Fibroblast of the conjunctiva (primary cell): ENCODE data around the gene MAP3K6.

Source experiments
- DNase-seq: peaks from one replicate; pipeline ENCODE4 v3.0.0-alpha.2; 2010; ENCODE audit warnings: low read depth

The MAP3K6 gene

DNA sequence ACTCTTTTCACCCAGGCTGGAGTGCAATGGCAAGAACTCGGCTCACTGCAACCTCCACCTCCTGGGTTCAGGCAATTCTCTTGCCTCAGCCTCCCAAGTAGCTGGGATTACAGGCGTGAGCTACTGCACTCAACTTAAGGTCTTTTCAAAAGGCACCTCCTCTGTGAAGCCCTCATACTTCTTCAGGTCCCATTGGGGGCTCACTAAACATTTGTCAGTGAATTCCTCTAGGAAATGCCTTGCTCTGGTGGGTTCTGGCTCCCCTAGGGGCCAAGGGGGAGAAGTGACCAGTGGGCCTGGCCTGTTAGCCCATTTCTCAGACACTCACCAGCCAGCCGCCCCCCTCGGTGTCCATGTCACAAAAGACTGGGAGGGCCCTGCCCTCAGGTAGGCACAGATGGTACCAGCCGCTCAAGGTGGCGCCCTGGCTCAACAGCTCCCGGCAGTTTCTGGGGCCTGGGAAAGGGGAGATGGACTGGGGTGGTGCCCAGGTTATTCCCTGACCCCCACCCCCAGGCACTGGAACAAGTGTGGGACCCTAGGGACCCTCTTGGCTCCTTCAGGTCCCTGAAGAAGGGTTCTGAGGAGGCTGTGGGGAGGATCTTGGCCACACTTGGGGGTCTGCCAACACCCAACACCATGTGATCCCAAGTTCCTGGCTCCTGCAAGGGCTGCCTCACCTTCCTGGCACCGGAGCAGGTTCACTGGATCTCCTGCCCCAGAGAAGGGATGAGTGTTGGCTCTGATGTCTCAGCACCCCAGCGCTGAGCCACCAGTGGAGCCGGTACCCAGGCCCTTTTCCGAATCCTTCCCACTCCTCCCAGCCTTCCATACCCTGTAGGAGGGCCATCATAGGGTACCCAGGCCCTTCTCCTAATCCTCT lies 6.3 kb upstream of the MAP3K6 start:
- no peak for DNase-seq

DNA sequence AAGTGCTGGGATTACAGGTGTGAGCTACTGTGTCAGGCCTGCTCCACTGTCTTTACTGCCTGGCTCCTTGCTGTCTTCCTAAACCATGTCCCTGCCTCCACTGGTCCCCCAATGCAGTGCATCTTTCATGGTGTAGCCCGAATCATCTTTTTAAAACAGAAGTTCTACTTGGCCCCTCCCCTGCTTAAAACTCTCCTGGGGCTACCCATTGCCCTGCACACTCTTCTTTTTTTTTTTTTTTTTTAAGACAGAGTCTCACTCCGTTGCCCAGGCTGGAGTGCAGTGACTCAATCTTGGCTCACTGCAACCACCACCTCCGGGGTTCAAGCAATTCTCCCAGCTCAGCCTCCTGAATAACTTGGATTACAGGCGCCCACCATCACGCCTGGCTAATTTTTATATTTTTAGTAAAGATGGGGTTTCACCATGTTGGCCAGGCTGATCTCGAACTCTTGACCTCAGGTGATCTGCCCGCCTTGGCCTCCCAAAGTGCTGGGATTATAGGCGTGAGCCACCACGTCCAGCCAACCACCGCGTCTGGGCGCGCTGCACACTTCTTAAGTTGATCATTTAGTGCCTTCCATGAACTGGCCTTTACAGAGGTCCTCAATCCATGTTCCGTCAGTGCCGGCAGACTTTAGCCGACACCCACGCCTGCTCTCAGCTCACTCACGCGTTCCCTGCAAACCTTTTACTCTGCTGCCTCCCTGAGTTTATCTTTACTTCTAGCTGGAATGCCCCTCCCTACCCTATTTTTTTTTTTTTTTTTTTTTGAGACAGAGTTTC lies 5.5 kb upstream of the MAP3K6 start:
- DNase-seq = no peak

DNA sequence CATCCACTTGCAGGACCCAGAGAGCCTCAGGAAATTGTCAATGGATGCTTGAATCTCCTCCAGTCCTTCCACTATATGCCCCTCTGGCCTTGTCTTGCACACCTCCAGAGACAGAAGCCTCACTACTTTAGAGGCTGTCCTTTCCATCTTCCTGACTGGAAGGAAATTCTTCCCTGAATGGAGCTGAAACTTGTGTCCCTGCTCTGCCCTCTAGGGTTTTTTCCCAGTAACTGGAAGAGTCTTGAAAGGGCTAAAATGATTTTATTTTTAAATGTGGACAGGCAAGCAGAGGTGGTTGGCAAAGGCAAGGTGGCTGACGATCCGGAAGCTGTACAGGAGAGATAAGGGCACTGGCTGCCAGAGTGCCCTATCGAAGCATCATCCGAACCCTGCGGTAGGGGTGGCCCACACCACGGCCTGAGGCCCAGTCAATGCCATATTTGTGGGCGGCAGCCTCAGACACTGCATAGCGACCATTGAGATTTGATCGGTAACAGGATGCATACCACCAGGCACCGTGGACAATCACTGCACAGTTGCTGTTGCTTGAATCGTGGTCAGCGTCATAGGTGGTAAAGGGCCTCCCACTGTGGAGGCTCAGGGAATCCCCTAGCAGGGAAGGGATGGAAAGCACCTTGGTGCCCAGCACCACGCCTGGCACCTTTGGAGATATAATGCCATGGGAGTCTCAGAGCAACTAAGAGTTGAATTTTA lies 2.3 kb upstream of the MAP3K6 start:
- no peak for DNase-seq

DNA sequence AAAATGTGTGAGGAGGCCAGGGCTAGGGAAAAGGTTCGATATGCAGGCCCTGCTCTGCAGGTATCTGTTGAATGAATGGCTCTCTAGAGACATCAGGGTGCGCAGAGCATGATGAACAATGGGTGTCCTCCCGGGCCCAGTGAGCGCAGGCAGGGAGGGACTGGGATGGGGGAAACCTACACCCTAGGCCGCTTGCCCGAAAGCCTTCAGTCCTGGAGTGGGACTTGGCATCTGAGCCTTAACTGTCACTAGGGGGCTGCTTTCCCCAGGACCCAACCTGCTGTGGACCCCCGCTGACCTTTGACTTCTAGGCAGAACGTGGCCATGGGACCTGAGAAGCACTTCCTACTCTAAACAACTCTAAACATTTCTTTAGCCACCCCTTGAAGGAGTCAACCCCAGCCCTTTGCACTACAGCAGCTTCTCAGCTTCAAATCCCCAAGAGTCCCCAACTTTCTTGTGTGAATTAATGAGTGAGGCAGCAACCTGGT lies 444 bp upstream of the MAP3K6 start:
- DNase-seq = no peak

DNA sequence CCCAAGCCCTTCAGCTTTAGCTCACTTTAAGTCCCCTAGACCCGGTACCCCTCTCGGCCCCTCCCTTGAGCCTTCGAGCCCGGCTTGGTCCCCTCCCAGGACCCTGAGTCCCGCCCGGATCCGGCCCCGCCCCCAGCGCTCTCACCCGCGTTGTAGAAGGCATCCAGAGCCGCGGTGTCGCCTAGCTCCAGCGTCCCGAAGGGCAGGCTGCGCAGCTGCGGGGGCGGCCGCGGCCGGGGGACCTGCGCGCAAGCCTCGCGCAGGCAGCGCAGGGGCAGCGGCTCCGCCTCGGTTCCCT lies 699 bp downstream of the MAP3K6 start:
- peak; percentile 47 for DNase-seq

DNA sequence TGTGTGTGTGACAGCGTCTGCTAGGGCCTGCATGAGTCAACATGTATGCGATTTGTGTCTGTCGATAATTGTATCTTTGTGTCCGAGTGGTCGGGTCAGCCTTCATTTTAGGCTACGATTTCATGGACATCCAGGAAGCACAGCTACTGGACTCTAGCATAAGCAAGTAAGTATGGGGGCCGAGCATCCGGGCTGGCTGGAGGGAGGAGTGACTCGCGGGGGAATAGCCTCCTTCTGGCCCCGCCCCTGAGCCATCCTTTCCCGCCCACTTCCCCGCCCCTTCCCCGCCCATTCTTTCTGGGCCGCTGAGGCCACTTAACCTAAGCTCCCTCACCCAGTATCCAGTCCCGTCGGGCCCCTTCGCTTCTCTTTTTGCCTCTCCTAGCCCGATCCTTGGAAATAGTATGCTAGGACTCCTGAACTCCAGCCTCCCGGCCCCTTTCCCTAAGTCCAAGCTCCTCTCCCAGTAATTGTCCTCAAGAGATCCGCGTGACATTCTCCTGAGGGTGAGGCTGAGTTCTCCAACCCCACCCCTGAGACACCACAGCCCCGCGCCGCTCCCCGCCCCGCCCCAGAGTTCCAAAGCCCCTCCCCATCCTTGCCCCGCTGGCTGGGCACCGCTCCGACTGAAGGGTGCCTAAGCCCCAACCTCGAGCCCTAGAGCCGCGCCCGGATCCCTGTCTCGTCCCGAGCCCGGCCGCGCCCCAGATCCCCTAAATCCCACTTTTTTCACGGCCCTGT lies 1.2 kb downstream of the MAP3K6 start:
- peak; percentile 77 for DNase-seq

DNA sequence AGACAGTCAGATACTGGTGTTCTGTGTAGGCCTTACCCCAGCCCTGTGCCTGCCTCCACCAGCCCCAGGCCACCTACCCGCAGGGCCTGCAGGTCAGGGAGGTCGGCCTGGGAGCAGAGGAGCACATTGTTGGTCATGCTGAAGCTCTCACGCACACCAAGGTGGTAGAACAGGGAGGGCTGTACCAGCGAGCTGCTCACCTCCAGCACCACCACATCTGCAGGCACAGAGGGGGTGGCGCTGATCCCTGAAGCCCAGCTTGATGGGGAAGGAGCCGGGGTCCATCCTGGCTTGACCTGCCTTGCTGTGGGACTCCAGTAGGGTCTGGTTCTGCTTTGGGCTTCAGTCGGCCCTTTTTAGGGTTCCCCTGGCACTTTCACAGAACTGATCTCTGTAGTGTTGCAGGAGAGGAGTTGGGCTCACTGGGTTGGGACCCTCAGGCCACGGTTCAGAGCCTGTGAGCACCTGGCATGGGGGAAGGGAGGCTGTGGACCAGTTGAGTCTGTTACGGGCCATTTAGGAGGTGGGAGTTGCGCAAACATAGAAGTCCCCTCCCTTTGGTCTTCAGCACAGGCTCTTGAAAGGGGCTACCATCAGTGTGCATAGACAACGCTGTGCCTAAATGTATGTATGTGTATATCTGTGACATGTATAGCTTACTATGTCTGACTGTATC lies 1.9 kb downstream of the MAP3K6 start:
- no peak for DNase-seq

DNA sequence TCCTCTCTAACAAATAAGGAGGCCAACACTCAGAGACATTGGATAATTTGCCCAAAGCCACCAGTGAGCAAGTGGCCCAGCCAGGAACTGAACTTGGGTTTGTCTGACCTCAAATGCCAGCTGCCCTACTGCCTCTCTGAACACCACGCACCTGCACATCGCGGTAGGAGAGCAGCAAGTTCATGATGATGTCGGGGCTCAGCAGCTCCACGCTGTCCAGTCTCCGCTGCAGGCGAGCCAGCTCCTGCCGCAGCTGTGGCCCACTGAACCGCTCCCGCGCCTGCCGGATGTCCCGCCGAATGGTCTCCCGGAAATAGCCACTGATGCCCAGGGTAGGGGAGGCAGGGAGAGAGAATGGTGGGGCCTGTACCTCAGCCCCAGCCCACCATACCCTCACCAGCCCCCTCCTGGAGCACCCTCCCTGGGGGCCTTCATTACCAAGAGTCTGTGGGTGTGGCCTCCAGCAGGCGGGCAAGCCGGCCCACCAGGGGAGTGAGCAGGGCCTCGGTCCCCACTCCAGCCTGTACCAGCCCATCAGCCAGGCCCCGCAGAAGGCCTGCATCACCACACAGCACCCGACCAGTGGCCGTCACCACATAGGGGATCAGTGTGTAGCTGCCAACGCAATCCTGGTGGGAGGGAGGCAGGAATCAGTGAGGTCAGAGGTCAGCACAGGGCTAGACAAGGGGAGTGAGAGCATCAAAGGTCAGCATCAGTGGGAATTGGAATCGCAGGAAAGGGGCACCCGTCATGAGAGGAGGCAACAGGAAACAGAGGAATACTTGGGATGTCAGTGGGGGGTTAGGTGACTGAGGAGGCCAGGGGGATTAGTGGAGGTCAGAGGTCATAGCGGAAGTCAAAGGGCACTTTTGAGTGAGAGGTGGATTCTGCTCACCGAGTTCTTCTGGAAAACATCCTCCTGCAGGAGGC lies 2.7 kb downstream of the MAP3K6 start:
- DNase-seq = no peak

DNA sequence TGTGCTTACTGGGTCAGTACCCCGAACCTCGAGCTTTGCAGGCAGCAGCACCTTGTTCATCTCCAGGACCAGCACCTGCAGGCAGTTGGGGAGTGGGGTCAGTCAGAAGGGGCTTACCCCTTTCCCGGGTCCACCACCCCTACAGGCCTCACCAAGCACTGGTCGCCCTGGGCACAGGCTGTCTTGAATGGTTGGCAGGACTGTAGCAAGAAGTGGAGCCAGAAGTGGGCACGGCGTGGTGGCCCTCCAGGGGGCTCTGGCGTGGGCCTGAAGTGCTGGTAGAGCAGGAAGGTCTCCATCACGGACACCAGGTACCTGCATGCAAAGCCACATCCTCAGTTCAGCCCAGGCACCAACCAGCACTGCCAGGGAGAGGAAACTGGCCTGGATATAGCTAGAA lies 5.2 kb downstream of the MAP3K6 start:
- no peak for DNase-seq

DNA sequence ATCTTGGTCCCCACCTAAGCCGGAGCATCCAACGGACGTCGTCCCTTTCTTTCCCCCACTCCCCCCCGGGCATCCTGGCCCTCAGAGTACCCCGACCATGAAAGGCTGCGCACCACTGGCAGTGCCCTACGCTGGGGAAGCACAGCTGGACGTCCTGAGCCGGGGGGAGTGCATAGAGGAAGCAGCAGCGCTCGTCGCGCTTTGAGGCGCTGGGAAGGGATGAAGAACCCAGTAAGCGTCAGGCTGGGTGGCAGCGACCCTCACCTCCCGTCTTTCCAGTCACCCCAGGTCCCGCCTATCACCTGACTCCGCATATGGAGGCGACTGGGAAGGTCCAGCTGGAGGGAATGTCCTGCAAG lies 5.7 kb downstream of the MAP3K6 start:
- no peak for DNase-seq

DNA sequence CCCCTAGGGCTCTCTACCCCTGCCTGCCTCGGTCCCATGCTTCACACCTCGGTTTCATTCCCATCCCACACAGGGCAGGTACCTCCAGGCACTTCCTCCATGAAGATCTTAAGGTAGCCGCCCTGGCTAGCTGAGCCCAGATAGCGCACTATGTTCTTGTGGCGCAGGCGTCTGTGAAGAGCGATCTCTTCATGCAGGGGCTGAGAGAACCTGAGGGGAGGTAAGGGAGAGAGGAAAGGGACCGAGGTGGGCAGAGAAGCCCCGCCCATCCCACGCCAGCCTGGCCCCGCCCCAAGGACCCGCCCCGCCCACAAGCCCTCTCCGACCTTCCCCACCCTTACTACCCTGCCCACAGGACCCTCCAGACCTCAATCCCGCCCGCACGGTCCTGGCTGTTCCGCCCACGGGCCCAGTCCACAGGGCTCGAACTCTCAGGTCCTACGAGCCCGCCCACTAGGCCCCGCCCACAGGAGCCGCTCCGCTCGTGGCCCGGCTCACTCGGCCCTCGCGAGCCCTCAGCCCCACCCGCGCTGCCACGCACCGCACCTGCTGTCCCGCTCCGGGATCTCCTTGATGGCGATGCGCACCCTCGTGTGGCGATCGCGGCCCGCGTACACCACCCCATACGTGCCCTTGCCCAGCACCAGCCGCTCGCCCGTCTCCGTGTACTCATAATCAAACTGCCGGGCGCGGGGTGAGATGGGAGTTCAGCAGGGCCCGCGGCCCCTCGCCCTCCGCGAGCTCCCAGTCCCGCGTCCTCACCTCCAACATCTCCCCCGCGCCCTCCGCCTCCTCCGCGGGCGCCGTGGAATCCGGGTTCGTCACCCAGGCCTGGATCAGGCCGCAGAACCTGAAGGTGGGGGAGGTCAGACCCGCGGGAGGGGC lies 6.4 kb downstream of the MAP3K6 start:
- no peak for DNase-seq

DNA sequence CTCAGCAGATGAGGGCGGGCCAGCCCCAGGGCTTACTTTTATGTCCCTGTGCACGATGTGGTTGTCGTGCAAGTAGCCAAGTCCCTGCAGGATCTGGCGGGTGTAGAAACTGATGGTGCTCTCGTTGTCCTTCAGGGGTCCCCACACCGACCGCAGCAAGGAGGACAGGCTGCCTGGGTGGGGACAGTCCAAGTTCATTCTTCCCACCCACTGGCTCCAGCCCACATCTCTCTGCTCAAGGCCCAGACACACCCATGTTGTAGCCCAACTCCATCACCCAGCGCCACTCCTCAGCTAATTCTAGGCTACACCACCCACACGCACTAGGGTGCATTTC lies 7.0 kb downstream of the MAP3K6 start:
- no peak for DNase-seq

DNA sequence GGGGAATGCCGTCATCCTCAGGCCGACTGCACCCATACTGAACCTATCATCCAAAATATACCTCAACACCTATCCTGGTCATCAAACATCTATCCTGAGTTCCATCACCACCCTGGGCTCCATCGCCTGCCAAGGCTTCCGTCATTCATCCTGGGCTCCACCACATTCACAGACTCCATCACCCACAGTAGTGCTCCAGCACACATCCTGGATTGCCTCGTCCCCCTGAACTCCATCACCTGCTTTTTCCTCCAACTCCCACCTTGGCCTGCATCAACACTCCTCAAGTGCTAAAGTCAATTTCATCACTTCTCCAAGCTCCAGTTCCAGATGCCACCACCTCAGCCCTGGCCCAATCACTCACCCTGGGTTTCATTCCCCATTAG lies 7.8 kb downstream of the MAP3K6 start:
- no peak for DNase-seq

DNA sequence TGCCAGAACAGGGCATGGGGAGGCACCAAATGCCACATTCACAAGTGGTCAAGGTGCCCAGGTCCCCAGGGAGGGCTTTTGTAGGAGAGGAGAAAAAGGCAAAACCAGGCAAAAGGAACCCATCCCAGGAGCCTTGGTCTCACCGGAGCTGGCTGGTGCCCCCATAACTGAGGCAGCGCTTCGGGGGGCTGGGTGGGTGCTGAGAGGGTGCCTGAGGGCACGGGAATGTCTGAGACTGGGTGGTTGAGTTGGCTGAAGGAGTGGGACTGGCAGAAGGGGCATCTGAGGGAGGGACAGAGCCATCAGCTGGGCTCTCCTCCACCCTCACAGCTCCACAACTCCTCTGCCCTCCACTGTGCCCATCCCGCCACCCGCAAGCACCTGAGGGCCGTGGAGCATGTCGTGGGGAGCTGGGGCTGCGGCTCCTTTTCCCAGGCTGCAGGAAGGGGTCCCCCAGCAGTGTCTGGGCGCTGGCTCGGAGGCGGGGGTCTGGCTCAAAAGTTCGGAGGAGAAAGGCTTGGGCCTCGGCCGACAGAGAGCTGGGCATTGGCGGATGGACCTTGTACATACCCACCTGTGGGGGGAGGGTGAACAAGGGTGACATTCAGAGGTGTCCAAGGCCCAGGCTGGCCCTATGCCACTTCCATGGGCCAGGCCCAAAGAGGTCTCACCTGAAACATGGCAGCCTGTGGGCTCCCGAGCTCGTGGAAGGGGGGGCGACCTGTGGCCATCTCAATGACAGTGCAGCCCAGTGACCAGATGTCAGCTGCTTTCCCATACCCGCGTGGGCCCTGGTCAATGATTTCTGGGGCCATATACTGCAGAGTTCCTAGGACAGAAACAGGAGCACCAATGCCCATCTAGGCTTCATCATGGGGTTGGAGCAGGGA lies 8.5 kb downstream of the MAP3K6 start:
- DNase-seq = no peak

DNA sequence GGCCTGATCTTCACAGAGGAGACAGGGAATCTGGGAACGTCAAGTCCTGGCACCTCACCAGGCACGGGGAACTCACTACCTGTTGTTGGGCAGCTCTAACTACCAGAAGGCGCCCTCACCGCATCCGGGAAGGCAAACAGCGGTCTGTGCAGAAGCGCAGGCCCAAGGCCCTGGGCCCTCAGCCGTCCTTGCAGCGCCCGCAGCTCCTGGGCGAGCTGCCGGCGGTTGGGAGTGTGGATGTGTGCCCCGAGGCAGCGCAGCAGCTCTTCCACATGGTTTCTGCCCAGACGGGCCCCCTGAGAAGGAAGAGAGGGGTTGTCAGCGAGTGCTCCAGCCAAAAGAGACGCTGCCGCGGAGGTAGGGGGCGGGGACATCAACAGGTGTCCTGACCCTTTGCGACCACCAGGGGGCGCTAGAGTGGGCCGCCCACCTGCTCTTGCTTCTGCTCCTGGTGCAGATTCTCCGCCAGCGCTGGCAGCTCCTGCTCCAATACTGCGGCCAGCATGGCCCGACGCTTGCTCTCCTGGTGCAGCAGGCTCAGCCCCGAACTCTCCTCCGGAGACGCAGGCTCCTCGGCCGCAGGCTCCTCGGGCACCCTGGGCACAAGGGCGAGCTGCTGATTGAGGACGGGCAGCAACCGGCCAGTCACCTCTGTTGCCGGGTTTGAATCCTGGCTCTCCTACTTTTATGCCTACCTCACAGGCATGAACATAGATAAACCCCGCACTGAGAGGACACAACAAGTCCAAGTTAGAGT lies 9.3 kb downstream of the MAP3K6 start:
- DNase-seq = no peak

DNA sequence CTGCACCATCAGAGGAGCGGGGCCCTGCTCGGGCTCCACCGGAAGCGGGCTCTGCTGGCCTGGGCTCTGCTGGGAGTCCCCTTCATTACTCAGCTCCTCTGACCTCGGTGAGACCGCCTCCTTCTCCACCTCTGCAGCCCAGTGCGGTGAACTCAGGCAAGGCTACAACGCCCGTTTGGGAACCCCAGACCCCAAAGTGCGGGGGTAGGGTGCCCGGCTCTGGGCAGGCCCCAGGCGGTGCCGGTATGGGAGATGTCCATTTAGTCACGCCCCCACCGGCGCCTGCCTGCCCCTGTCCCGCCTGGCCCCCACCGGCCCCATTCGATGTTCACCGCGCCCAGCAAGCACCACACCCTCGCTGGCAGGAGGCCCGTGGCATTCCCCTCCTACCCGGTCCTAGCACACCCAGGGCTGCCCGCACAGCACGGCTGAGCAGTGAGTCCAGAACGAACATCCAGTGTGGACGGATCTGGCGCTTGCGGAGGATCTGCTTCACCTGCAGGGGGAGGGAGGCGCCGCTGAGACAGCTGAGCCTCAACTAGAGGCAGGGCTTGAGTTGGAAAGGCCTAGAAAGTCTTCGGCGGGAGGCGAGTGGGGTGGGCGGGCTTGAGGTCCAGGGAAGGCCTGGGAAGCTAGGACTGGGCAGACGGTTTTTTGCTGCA lies 10.0 kb downstream of the MAP3K6 start:
- no peak for DNase-seq

DNA sequence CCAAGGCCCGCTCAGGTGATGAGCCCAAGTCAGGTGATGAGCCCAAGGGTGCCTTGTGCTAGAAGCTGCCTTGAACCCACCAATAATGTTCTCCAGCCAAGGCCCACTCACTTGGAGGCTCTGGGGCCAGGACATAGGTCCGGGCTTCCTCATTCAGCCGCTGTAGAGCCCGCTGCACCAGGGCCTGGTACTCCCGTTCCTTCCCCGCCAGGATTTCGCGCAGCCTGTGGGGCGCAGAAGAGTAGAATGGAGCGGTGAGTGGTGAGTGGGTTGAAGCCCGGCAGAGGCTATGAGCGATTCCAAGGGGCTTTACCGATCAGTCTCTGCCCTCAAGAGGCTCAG lies 10.5 kb downstream of the MAP3K6 start:
- DNase-seq = no peak
